ENCODE measurements around the gene RIT2.

GRCh38 chr18:42977982-42978637, 137.4 kb downstream of the RIT2 start:
- TF ChIP-seq CTCF (IDR thresholded peaks at IDR 0.05): no peak
- TF ChIP-seq POLR2A (IDR thresholded peaks at IDR 0.05): no peak

Measured in Peyer's patch (tissue), 4 donors.